HEK293 (cell line): ENCODE results near the gene TDP2.

Experiments used
- ATF2 ChIP-seq: fragments of 450-650 bp; formaldehyde crosslinking; IDR thresholded peaks from 2 replicates; pipeline ENCODE4 v1.5.1; 2016; ENCODE audit warnings: missing biosample characterization, missing genetic modification characterization, low read depth
- KLF17 ChIP-seq: fragments of 450-650 bp; formaldehyde crosslinking; IDR thresholded peaks from 2 replicates; pipeline ENCODE4 v1.5.1; 2016; ENCODE audit warnings: missing biosample characterization, missing genetic modification characterization
- MYNN ChIP-seq: fragments of 450-650 bp; formaldehyde crosslinking; IDR thresholded peaks from 2 replicates; pipeline ENCODE4 v1.5.1; 2016; ENCODE audit warnings: missing biosample characterization, missing genetic modification characterization, borderline replicate concordance
- PRDM6 ChIP-seq: fragments of 450-650 bp; formaldehyde crosslinking; IDR thresholded peaks from 2 replicates; pipeline ENCODE4 v1.5.1; 2017; ENCODE audit warnings: missing biosample characterization, missing genetic modification characterization
- ZBTB11 ChIP-seq: fragments of 450-650 bp; formaldehyde crosslinking; conservative IDR thresholded peaks from 2 replicates; pipeline ENCODE4 v1.5.1; 2016; ENCODE audit warnings: low read depth, missing biosample characterization, missing genetic modification characterization
- ZBTB6 ChIP-seq: fragments of 450-650 bp; formaldehyde crosslinking; IDR thresholded peaks from 2 replicates; pipeline ENCODE4 v1.5.1; 2017; ENCODE audit warnings: missing biosample characterization, missing genetic modification characterization
- ZBTB8A ChIP-seq: fragments of 450-650 bp; formaldehyde crosslinking; IDR thresholded peaks from 2 replicates; pipeline ENCODE4 v1.5.1; 2016; ENCODE audit warnings: missing biosample characterization, missing genetic modification characterization
- ZFP69B ChIP-seq: fragments of 450-650 bp; formaldehyde crosslinking; IDR thresholded peaks from 2 replicates; pipeline ENCODE4 v1.5.1; 2016; ENCODE audit warnings: missing biosample characterization, missing genetic modification characterization
- ZNF132 ChIP-seq: fragments of 450-650 bp; formaldehyde crosslinking; IDR thresholded peaks from 2 replicates; pipeline ENCODE4 v1.5.1; 2017; ENCODE audit warnings: missing biosample characterization, missing genetic modification characterization, borderline replicate concordance
- ZNF2 ChIP-seq: fragments of 450-650 bp; formaldehyde crosslinking; IDR thresholded peaks from 2 replicates; pipeline ENCODE4 v1.5.1; 2016; ENCODE audit warnings: missing biosample characterization, missing genetic modification characterization
- ZNF214 ChIP-seq: fragments of 450-650 bp; formaldehyde crosslinking; IDR thresholded peaks from 2 replicates; pipeline ENCODE4 v1.5.1; 2017; ENCODE audit warnings: missing biosample characterization, mild to moderate bottlenecking, missing genetic modification characterization, borderline replicate concordance
- ZNF221 ChIP-seq: fragments of 450-650 bp; formaldehyde crosslinking; IDR thresholded peaks from 2 replicates; pipeline ENCODE4 v1.5.1; 2017; ENCODE audit warnings: missing biosample characterization, missing genetic modification characterization, borderline replicate concordance
- ZNF239 ChIP-seq: fragments of 450-650 bp; formaldehyde crosslinking; IDR thresholded peaks from 2 replicates; pipeline ENCODE4 v1.5.1; 2016; ENCODE audit warnings: missing biosample characterization, missing genetic modification characterization
- ZNF26 ChIP-seq: fragments of 450-650 bp; formaldehyde crosslinking; IDR thresholded peaks from 2 replicates; pipeline ENCODE4 v1.5.1; 2016; ENCODE audit warnings: missing biosample characterization, missing genetic modification characterization
- ZNF391 ChIP-seq: fragments of 450-650 bp; formaldehyde crosslinking; IDR thresholded peaks from 2 replicates; pipeline ENCODE4 v1.5.1; 2016; ENCODE audit warnings: low read depth, missing biosample characterization, missing genetic modification characterization, borderline replicate concordance
- ZNF416 ChIP-seq: fragments of 450-650 bp; formaldehyde crosslinking; IDR thresholded peaks from 2 replicates; pipeline ENCODE4 v1.5.1; 2016; ENCODE audit warnings: missing biosample characterization, missing genetic modification characterization
- ZNF488 ChIP-seq: fragments of 450-650 bp; formaldehyde crosslinking; IDR thresholded peaks from 2 replicates; pipeline ENCODE4 v1.5.1; 2016; ENCODE audit warnings: missing biosample characterization, missing genetic modification characterization
- ZNF501 ChIP-seq: fragments of 450-650 bp; formaldehyde crosslinking; IDR thresholded peaks from 2 replicates; pipeline ENCODE4 v1.5.1; 2016; ENCODE audit warnings: missing biosample characterization, missing genetic modification characterization
- ZNF521 ChIP-seq: fragments of 450-650 bp; formaldehyde crosslinking; IDR thresholded peaks from 2 replicates; pipeline ENCODE4 v1.5.1; 2017; ENCODE audit warnings: missing biosample characterization, mild to moderate bottlenecking, missing genetic modification characterization
- ZNF548 ChIP-seq: fragments of 450-650 bp; formaldehyde crosslinking; IDR thresholded peaks from 2 replicates; pipeline ENCODE4 v1.5.1; 2016; ENCODE audit warnings: missing biosample characterization, missing genetic modification characterization
- ZNF585B ChIP-seq: fragments of 450-650 bp; formaldehyde crosslinking; IDR thresholded peaks from 2 replicates; pipeline ENCODE4 v1.5.1; 2016; ENCODE audit warnings: missing biosample characterization, missing genetic modification characterization
- ZNF621 ChIP-seq: fragments of 450-650 bp; formaldehyde crosslinking; IDR thresholded peaks from 2 replicates; pipeline ENCODE4 v1.5.1; 2017; ENCODE audit warnings: missing biosample characterization, missing genetic modification characterization
- ZNF626 ChIP-seq: fragments of 450-650 bp; sonication (Bioruptor Pico); formaldehyde crosslinking; IDR thresholded peaks from 2 replicates; pipeline ENCODE4 v1.5.1; 2018; ENCODE audit warnings: missing biosample characterization, missing genetic modification characterization, inconsistent platforms
- ZNF777 ChIP-seq: fragments of 450-650 bp; formaldehyde crosslinking; IDR thresholded peaks from 2 replicates; pipeline ENCODE4 v1.5.1; 2017; ENCODE audit warnings: missing biosample characterization, missing genetic modification characterization, borderline replicate concordance

Gene TDP2

GRCh38 chr6:24666641-24667377, at the start of gene TDP2, which contains the start of gene ACOT13 (continued):
- TF ChIP-seq MYNN (tag by site-specific recombination) (no peak), ATF2 (tag by site-specific recombination) (no peak), ZNF26 (no peak), ZBTB11 (tag by site-specific recombination) (peak; percentile 99), ZFP69B (tag by site-specific recombination) (peak; percentile 87), ZNF2 (tag by site-specific recombination) (peak; percentile 88), ZNF221 (no peak), ZNF777 (no peak), ZBTB8A (tag by site-specific recombination) (peak; percentile 33; the same call in 1 of the 2 replicates), ZNF132 (tag by site-specific recombination) (no peak), ZNF626 (no peak), ZNF521 (no peak), ZNF621 (no peak), ZNF548 (no peak), ZNF585B (tag by site-specific recombination) (no peak), ZNF501 (tag by site-specific recombination) (0 out of 2 replicates have a peak, but pooled peaks have one; percentile 76), ZNF214 (tag by site-specific recombination) (no peak), PRDM6 (no peak), ZNF391 (tag by site-specific recombination) (peak; percentile 79; the same call in 1 of the 2 replicates), ZBTB6 (tag by site-specific recombination) (peak; percentile 92), ZNF416 (no peak), ZNF239 (no peak), ZNF488 (no peak), KLF17 (peak; percentile 51; the same call in 1 of the 2 replicates)
